Prostate gland (tissue), 2 donors: ENCODE data around the gene EBLN1. TPM values are rescaled to one million over a fixed set of nuclear protein-coding genes. Genes with fewer than 3 reads are reported as not detected.

Source experiments
- DNase-seq: peaks from one replicate; pipeline ENCODE4 v3.0.0-alpha.2; 2019; ENCODE audit warnings: low spot score
- H3K27ac ChIP-seq, 2 donors: fragments of 200-600 bp; sonication (generic); 2 replicates each; pipeline ENCODE4 v1.5.1; 2017 to 2019
- H3K27me3 ChIP-seq: fragments of 200-600 bp; sonication (generic); replicated peaks from 2 replicates; pipeline ENCODE4 v1.5.1; 2019; ENCODE audit not compliant: insufficient read depth
- H3K36me3 ChIP-seq, 2 donors: fragments of 200-600 bp; sonication (generic); 1 replicate in 1 of 2; 2 replicates in 1 of 2; pipeline versions ENCODE4 v1.5.1 to v1.8.1; 2017 to 2019
- H3K4me1 ChIP-seq: fragments of 200-600 bp; sonication (generic); replicated peaks from 2 replicates; pipeline ENCODE4 v1.5.1; 2019
- H3K4me3 ChIP-seq, 2 donors: fragments of 200-600 bp; sonication (generic); 2 replicates each; pipeline ENCODE4 v1.5.1; 2017 to 2019
- H3K9me3 ChIP-seq: fragments of 200-600 bp; sonication (generic); 2 replicates; pipeline ENCODE4 v1.5.1; 2017
- POLR2A ChIP-seq: fragments of 450-650 bp; IDR thresholded peaks from one replicate; pipeline ENCODE4 v1.6.1; 2016; ENCODE audit warnings: antibody characterized with exemption, mild to moderate bottlenecking
- POLR2AphosphoS5 ChIP-seq: sonication (generic); formaldehyde crosslinking; IDR thresholded peaks from one replicate; pipeline ENCODE4 v1.6.1; 2017; ENCODE audit warnings: antibody characterized with exemption
- WGBS: methylation state at CpG from one replicate; pipeline ENCODE4 v1.1.5; 2018; 5-methylcytosine and 5-hydroxymethylcytosine counted together
- intact Hi-C: fragments of 100-400 bp; cut with DNase I; formaldehyde crosslinking; loops from one replicate; pipeline ENCODE4 v1.14.2; 2022
- total RNA-seq, 2 donors: library from RNA; depleted of rRNA; stranded (reverse); fragments of >200 nt; gene quantifications; one replicate each; pipeline ENCODE4 v1.1.0, GENCODE V29; 2016
- TF ChIP-seq, protein P1 (sequence below), 4 experiments: fragments of 200-600 bp in 2 of 4; fragments of 450-650 bp in 2 of 4; sonication (generic) in 2 of 4; IDR thresholded peaks; 1 replicate in 3 of 4; 2 replicates in 1 of 4; pipeline ENCODE4 v1.5.1; 2016 to 2019; ENCODE audit warnings: antibody characterized with exemption in 4 of 4, mild to moderate bottlenecking in 2 of 4, moderate library complexity in 2 of 4

The EBLN1 gene
- total RNA-seq, 2 donors from 2014 or later: 1.8 TPM; not detected in 1

DNA sequence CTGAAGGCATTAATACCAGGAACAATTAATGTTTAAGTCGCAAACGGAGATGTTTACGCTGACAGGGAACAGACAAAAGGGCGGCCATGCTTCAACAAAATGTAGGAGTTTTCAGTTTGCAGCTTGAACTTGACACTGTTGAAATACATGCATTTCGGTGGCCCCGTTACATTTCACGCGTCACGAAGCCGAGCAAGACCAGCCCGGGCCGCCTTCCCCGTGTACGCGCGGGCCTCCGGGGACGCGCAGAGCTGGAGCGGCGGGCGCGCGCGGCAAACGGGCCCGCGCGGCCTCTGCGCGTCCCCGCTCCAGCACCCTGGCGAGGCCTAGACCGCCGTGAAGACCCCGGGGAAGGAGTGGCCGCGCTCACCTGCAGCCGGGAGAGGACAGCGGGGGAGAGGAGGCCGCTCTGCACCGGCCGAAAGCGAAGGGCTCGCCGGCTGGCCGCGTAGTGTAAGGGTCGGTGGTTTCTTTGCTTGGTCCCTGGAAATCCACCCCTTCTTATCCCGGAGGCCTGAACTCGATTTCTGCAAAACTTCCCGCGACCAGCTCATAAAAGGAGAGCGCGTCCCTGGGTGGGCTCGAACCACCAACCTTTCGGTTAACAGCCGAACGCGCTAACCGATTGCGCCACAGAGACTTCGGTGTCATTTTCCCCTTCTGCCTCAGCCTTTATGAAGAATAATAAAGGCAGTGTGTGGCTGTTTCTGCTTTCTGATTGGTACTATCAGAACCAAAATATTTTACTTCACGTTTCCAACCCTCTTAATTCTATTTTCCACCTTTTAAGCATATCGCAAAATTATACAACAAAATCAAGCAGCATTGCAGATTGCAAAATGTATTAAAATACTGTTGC, 11.4 kb upstream of the EBLN1 start:
- no peaks in the 10 kb centered on the region for H3K9me3 ChIP-seq
- DNase-seq: peak; percentile 86
- no peaks in the 10 kb centered on the region for H3K36me3 ChIP-seq
- intact Hi-C loops: loop anchor here (1.0 kb wide), 1 partner anchor 87 kb away; the partner anchor contains the start of gene COMMD3
- peak overlapping the region; percentile 91 to 97 for H3K27ac ChIP-seq
- under 1% methylated on average over 49 of the region's 65 CpGs for WGBS
- peak overlapping the region; percentile 68 to 71 for H3K4me3 ChIP-seq
- no peaks in the 10 kb centered on the region for H3K4me1 ChIP-seq
- no peaks in the 10 kb centered on the region for H3K27me3 ChIP-seq
- TF ChIP-seq, protein P1, sequence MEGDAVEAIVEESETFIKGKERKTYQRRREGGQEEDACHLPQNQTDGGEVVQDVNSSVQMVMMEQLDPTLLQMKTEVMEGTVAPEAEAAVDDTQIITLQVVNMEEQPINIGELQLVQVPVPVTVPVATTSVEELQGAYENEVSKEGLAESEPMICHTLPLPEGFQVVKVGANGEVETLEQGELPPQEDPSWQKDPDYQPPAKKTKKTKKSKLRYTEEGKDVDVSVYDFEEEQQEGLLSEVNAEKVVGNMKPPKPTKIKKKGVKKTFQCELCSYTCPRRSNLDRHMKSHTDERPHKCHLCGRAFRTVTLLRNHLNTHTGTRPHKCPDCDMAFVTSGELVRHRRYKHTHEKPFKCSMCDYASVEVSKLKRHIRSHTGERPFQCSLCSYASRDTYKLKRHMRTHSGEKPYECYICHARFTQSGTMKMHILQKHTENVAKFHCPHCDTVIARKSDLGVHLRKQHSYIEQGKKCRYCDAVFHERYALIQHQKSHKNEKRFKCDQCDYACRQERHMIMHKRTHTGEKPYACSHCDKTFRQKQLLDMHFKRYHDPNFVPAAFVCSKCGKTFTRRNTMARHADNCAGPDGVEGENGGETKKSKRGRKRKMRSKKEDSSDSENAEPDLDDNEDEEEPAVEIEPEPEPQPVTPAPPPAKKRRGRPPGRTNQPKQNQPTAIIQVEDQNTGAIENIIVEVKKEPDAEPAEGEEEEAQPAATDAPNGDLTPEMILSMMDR (IDR thresholded peaks at IDR 0.05): peak in 1 of 4 experiments; percentile 17
- TF ChIP-seq POLR2AphosphoS5: peak; percentile 90
- TF ChIP-seq POLR2A: peak; percentile 21

DNA sequence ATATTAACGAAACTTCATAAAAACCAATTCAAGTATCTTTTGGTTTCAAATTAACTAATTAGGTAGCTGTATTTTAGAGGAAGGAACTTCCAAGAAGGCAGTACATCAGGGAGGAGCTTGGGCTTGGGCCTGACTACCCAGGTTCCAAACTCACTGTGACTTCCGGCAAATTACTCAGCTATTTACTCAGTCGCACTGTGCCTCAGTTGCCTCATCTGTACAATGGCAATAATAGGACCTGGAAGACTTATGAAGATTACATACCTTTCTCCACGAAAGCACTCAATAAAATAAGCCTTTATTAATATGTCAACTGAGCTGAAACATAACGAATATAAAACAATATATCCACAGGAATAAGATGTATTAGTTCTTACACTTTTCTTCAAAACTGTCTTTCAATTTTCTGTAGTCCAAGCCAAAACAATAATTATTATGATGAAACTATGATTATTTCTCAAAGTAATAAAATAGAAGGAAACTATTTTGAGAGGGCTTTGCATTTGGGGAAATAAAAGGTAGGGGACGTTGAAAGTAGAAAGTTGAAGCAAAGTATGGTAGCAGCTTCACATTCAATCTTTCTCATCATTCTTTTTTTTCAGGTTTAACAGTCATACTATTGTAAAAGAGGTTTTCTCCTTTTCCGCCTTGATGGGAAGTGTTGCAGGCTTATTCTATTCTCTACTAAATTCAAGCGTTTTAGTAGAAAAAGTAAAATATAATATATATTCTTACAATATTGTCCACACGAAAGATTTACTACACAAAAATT, 10.5 kb upstream of the EBLN1 start:
- H3K4me1 ChIP-seq: no peaks in the 10 kb centered on the region
- no peaks in the 10 kb centered on the region for H3K9me3 ChIP-seq
- H3K27ac ChIP-seq: peak overlapping the region; percentile 91 to 97
- DNase-seq: no peak
- no peaks in the 10 kb centered on the region for H3K36me3 ChIP-seq
- H3K27me3 ChIP-seq: no peaks in the 10 kb centered on the region
- WGBS: 46% methylated on average over 9 of the region's 9 CpGs
- H3K4me3 ChIP-seq: peak overlapping the region; percentile 68 to 71
- TF ChIP-seq POLR2AphosphoS5: no peak
- TF ChIP-seq, protein P1 (IDR thresholded peaks at IDR 0.05): no peak
- TF ChIP-seq POLR2A: no peak
- intact Hi-C loops: no loop called here

DNA sequence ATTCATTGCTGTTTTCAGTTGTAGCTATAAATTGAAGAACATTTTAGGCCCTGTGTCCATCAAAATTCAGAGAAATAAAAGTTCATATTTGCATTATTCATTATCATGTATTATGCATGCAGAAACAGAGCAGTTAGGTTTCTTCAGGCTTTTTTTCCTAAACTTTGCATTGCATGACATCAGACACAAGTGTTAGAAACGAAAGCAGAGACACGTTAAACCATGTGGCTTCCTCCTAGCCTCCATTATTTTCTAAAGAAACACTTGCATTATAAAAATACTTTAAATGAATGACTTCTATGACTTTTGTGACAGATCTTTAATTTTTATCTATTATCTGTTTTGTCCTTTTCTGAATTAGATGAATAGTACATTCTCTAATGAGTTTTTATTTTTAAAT, 8.8 kb upstream of the EBLN1 start:
- TF ChIP-seq POLR2A: no peak
- TF ChIP-seq, protein P1 (IDR thresholded peaks at IDR 0.05): no peak
- TF ChIP-seq POLR2AphosphoS5: no peak
- H3K36me3 ChIP-seq: no peaks in the 10 kb centered on the region
- no peak for DNase-seq
- no peak overlapping the region for H3K27ac ChIP-seq
- H3K27me3 ChIP-seq: no peaks in the 10 kb centered on the region
- H3K4me3 ChIP-seq: no peak overlapping the region
- no peaks in the 10 kb centered on the region for H3K9me3 ChIP-seq
- intact Hi-C loops: no loop called here
- 94% methylated on average over 2 of the region's 2 CpGs for WGBS
- no peaks in the 10 kb centered on the region for H3K4me1 ChIP-seq

DNA sequence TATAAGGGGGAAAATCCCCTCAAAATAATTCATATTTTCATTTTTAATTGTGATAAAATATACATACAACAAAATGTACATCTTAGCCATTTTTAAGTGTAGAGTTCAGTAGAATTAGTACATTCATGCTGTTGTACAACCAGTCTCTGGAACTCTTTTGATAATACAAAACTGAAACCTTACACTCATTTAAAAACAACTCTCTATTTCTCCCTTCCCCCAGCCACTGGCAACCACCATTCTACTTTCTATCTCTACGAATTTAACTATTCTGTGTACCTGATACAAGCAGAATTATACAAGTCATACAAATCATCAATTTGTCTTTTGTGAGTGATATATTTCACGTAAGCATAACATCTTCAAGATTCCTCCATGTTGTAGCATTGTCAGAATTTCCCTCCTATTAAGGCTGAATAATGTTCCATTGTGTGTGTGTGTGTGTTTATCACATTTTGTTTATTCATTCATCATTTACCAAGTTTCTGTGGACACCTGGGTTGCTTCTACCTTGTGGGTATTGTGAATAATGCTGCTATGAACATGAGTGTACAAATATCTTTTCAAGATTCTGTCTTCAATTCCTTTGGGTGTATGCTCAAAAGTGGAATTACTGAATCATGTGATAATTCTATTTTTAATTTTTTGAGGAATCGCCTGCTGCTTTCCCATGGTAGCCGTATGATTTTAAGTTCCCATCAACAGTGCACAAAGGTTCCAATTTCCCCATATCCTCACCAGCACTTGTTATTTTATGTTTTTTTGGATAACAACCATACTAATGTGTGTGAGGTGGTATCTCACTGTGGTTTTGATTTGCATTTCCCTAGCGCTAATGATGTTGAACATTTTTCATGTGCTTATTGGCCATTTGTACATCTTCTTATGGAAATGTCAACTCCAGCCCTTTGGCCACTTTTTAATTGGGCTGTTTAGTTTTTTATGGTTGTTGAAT, 4.7 kb upstream of the EBLN1 start:
- TF ChIP-seq, protein P1 (IDR thresholded peaks at IDR 0.05): no peak
- TF ChIP-seq POLR2A (no peak), POLR2AphosphoS5 (no peak)

More for the DNA sequence above, 4.7 kb upstream of the EBLN1 start:
- no peak overlapping the region for H3K4me3 ChIP-seq
- intact Hi-C loops: no loop called here
- H3K27me3 ChIP-seq: no peaks in the 10 kb centered on the region
- 89% methylated on average over 5 of the region's 5 CpGs for WGBS
- no peak overlapping the region for H3K27ac ChIP-seq
- no peaks in the 10 kb centered on the region for H3K36me3 ChIP-seq
- H3K9me3 ChIP-seq: no peaks in the 10 kb centered on the region
- DNase-seq: no peak
- H3K4me1 ChIP-seq: no peaks in the 10 kb centered on the region
